G401 (cell line): ENCODE results near the gene PTPRT. TPM values are rescaled to one million over a fixed set of nuclear protein-coding genes. Genes with fewer than 3 reads are reported as not detected.

Experiments
- DNase-seq: peaks from one replicate; pipeline ENCODE4 v3.0.0-alpha.2; 2015; ENCODE audit warnings: low spot score
- in situ Hi-C: cut with HindIII; loops from 2 replicates; pipeline ENCODE4 v1.10.0; 2016; ENCODE audit warnings: low sequenced_read_pairs, mixed read lengths
- total RNA-seq: library from RNA; depleted of rRNA; stranded (reverse); fragments of >200 nt; shearing (Covaris generic); gene quantifications from 2 replicates; pipeline ENCODE4 v1.2.3, GENCODE V29; 2014

Gene PTPRT
- total RNA-seq, 1 experiment from 2014 or later: under 0.01 TPM

DNA sequence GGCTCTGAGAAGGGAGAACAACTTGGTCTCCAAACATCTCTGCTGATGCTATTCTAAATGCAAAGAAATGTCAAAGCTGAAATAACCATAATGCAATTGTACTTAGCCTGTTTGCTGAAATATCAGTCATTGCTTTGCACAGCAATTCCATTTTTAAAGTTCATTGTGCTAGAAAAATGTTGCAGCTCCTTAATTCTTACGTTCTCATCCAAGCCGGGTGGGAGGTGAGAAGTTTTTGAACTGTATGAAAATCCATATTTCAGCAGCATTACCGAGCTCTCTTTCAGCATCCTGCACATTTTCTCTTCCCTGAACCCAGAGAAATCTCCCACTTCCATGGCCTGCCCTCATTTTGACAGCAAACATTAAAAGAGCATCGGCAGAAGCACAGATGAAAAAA, 630.0 kb downstream of the PTPRT start:
- no peak for DNase-seq
- in situ Hi-C loops: no loop called here

- in situ Hi-C loops: no loop called here
- DNase-seq: no peak
These were observed 633.1 kb downstream of the PTPRT start for GRCh38 chr20:42556575-42556974.

DNA sequence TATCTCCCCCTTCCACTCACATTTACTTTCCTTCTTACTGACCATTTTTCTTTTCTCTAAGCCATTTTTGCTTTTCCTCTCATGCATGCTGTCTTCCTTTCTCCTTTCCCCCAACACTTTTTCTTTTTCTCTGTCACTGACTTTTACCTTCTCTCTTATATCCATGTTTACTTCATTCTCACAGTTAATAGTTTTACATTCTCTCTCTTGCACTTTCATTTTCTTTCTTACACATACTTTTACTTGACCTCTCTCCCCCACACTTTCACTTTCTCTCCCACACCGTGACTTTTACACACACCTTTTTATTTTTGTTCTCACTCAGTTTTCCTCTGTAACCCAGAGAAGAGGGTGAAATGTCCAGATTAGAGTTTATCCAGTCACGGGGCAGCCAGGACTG, 636.3 kb downstream of the PTPRT start:
- DNase-seq: no peak
- in situ Hi-C loops: no loop called here

GRCh38 chr20:42549496-42549895, 640.2 kb downstream of the PTPRT start:
- in situ Hi-C loops: no loop called here
- DNase-seq: no peak

DNA sequence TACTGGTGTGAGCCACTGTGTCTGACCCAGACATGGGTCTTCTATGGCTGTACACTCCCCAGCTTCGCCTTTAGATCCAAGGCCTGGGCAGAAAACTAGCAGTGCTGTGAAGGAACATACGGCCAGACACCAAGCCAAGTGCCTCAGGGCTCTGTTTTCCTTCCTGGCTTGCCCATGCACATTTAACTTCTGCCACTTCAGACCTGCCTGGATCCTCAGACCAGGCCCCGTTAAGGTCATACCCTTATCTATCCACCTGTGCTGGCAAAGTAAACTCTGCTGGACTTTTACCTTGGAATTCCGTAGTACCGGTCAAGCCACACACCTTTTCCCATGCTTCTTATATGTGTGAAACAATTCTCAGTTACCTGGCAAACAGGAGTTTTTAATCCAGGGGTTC, 644.8 kb downstream of the PTPRT start:
- in situ Hi-C loops: no loop called here
- no peak for DNase-seq

GRCh38 chr20:42532831-42533230, 656.9 kb downstream of the PTPRT start:
- DNase-seq: no peak
- in situ Hi-C loops: no loop called here

DNA sequence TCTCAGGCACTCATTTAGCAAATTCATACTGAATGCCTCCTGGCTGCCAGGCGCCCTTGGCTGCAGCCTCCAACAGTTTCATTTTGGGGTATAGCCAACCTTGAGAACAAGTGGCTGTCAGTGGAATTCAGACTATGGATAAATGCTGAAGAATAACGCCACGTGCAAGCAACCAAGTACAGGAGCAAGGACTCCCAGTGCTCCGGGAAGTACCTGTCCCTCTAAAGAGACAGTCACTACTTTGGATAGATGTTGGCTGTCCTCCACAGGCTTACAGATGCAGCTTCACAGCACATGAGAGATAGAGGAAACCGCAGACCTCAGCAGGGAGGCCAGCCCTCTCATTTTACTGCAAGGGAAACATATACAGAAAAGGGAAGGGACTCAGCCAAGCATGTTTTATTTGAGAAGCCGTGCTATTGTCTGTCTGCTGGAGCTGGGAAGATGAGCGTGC, 658.2 kb downstream of the PTPRT start:
- peak; percentile 3 for DNase-seq
- in situ Hi-C loops: no loop called here

DNA sequence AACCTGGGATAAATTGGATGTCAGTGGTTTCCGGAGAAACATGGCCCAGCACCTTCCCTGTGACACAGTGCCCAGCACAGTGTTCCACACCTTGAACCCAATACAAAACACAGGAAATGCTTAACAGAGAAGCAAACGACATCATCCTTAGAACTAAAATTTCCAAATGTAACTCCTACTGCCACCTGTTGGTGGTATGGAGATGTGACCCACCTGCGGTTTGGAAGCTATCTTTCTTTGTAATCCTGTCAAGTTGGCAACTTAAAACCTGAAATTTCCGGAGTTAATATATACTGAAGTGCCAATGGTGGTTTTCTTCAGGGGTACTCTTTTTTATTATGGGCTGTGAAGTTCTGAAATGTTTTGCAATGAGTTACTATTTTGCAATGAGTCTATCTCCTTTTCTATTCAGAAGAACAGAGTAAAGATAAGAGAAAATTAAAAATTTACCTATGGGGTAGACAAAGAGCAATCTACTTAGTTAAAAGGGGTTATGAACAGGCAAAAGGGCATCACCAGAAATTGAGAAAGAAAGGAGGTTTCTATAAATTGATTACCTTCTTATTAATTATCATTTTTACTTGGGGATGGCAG, 658.8 kb downstream of the PTPRT start:
- peak; percentile 2 for DNase-seq
- in situ Hi-C loops: no loop called here

GRCh38 chr20:42530191-42530590, 659.5 kb downstream of the PTPRT start:
- in situ Hi-C loops: no loop called here
- DNase-seq: no peak

GRCh38 chr20:42524058-42524457, 665.6 kb downstream of the PTPRT start:
- in situ Hi-C loops: no loop called here
- no peak for DNase-seq

DNA sequence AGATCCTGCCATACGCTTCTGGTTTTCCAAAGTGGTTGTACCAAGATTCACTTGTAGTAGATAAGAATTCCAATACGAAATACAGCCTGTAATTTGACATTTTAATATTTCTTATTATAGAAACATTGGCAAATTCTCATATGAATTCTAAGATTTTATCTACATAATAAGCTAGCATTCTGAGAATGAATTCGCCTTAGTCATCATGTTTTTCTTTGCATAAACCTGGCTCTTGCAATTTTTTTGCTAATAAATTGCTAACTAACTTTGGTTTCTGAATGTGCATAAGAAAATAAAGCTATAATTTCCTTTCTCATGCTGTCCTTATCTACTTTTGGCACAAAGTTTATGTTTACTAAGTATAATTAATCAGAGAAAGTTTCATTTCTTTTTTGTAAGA, 673.0 kb downstream of the PTPRT start:
- in situ Hi-C loops: no loop called here
- DNase-seq: no peak

DNA sequence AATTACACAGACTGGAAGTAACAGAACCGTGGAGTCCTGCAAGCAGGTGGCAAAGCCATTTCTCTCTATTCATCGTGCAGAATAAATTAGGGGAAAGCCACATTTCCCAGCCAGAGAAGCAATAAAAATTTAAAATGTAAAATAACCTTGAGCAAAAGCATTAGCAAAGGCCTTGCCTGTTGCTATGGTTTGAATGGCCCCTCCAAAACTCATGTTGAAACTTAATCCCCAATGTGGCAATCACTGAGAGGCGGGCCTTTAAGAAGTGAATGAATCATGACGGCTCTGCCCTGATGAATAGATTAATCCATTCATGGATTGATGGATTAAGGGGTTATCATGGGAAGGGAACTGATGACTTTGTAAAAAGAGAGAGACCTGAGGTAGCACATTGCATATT, 679.0 kb downstream of the PTPRT start:
- no peak for DNase-seq
- in situ Hi-C loops: no loop called here

DNA sequence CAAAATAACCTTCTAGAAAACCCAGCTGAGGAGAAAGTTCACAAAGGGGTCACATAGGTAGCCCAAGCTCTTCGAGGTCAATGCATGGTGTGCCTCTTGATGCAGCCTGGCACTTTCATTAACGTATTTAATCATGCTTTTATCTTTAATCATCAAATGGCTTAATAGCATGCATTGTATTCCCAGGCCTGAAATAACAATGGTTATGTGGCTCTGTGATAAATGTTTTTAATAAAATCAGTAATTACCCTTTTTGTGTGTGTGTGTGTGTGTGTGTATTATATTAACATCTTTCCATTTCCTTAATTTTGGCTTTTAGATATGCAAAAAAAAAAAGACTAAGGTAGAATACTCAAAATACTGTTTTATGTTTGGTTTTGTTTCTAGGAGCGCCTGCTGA, 681.8 kb downstream of the PTPRT start:
- in situ Hi-C loops: no loop called here
- no peak for DNase-seq

DNA sequence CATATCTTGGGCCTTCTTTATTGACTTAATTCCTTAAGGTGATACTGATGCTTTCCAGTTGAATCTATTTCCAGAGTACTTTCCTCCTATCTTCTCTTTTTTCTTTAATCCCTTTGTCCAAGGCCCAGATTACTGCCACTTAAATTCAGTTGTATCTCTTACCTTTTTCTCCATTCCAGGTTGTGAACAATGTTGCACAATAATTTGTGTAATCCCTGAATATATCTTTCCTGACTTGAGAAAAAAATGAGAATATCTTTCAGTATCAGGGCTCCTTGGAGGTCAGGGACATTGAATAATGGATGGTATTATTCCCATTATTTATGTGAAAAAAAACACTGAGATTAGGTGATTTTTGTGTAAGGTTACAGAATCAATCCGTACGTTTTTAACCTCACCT, 683.3 kb downstream of the PTPRT start:
- no peak for DNase-seq
- in situ Hi-C loops: no loop called here

GRCh38 chr20:42502591-42502990, 687.1 kb downstream of the PTPRT start:
- in situ Hi-C loops: no loop called here
- no peak for DNase-seq

DNA sequence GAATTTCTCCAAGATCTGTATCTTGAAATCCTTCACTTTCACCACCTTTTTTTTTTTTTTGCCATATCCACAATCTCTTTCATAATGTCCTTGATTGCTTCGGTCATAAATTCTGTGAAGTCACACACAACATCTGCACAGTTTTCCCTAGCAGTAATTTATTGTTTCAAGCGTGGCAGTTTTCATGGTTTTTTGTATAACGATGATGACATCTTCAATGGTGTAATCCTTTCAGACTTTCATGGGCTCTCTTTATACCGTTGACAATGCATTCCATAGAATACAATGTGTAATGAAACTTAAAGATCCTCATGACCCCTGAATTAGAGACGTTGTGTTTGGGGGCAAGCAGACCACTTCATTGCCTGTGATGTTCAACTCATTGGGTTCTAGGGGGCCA, 693.1 kb downstream of the PTPRT start:
- no peak for DNase-seq
- in situ Hi-C loops: no loop called here

- in situ Hi-C loops: no loop called here
- no peak for DNase-seq
These were observed 695.4 kb downstream of the PTPRT start for GRCh38 chr20:42494290-42494689.

- in situ Hi-C loops: no loop called here
These were observed 696.7 kb downstream of the PTPRT start for GRCh38 chr20:42493001-42493400.

GRCh38 chr20:42492290-42492689, 697.4 kb downstream of the PTPRT start:
- in situ Hi-C loops: no loop called here
- no peak for DNase-seq

More at GRCh38 chr20:42493001-42493400, 696.7 kb downstream of the PTPRT start:
- no peak for DNase-seq

- in situ Hi-C loops: no loop called here
- DNase-seq: no peak
These were observed 704.1 kb downstream of the PTPRT start for GRCh38 chr20:42485556-42485955.

GRCh38 chr20:42484790-42485375, 704.8 kb downstream of the PTPRT start:
- in situ Hi-C loops: no loop called here
- DNase-seq: no peak
